ENCODE measurements around the gene NHERF1. TPM values are rescaled to one million over a fixed set of nuclear protein-coding genes. Genes with fewer than 3 reads are reported as not detected.

Gene NHERF1
- total and polyA plus RNA-seq, 2 of the 8 experiments (the other 6 are each of a cell fraction or from before 2014, with no cell fraction given): 92.9 to 99.2 TPM

GRCh38 chr17:74734256-74734655, 14.2 kb upstream of the NHERF1 start:
- Histone ChIP-seq H3K14ac (ENCODE audit: insufficient read length) (no peak overlapping the region), H3K4me3 (ENCODE audit: extremely low read depth in 1 of 4, insufficient read depth in 2 of 4, low read depth in 3 of 4, low read length in 4 of 4) (no peak overlapping the region), H3K56ac (replicated peaks; ENCODE audit: insufficient read length, low read depth, low read length) (no peak overlapping the region), H2AFZ (ENCODE audit: low read length) (no peak overlapping the region), H3K23me2 (ENCODE audit: low read depth, low read length) (peaks cover 20% of the 10 kb centered on the region; the same call in 1 of the 2 replicates), H2BK20ac (ENCODE audit: low read length) (peak overlapping the region; percentile 21; the same call in 1 of the 2 replicates), H4K8ac (ENCODE audit: extremely low read depth, insufficient read depth, low read length) (no peak overlapping the region), H3K27me3 (replicated peaks in 1 of 4; ENCODE audit: control insufficient read depth in 3 of 4, extremely low read depth in 1 of 4, insufficient read depth in 3 of 4, low read length in 3 of 4) (peaks cover 0 to 8% (median 2%) of the 10 kb centered on the region in 4 experiments; a peak in 4 of 7 replicates), H3K36me3 (ENCODE audit: control insufficient read depth in 2 of 4, insufficient read depth in 4 of 4, low read length in 3 of 4) (no peaks in the 10 kb centered on the region), H3K4me1 (replicated peaks in 1 of 4; ENCODE audit: control insufficient read depth in 3 of 4, insufficient read depth in 4 of 4, low read length in 3 of 4) (peaks cover 5 to 18% (median 9%) of the 10 kb centered on the region in 4 experiments), H3K9ac (replicated peaks in 1 of 4; ENCODE audit: extremely low read depth in 1 of 4, low read depth in 3 of 4, low read length in 3 of 4) (no peak overlapping the region), H4K20me1 (replicated peaks in 1 of 2; ENCODE audit: control insufficient read depth in 1 of 2, insufficient read depth in 2 of 2, low read length in 2 of 2) (peaks cover 0 to 7% of the 10 kb centered on the region in 2 experiments), H2BK5ac (ENCODE audit: low read depth, low read length) (no peak overlapping the region), H2AK5ac (ENCODE audit: low read depth, low read length) (no peak overlapping the region), H4K91ac (replicated peaks; ENCODE audit: insufficient read length, low read length) (no peak overlapping the region), H2BK12ac (ENCODE audit: low read depth, low read length) (no peak overlapping the region), H2BK15ac (ENCODE audit: low read length) (no peak overlapping the region), H3K9me3 (ENCODE audit: insufficient read depth in 2 of 2, low read depth in 1 of 2, low read length in 1 of 2) (no peaks in the 10 kb centered on the region), H3K23ac (ENCODE audit: insufficient read length) (no peak overlapping the region), H3K18ac (ENCODE audit: extremely low read depth, low read length) (no peak overlapping the region), H3K79me2 (ENCODE audit: control insufficient read depth in 1 of 2, insufficient read depth in 2 of 2, low read length in 2 of 2) (no peaks in the 10 kb centered on the region), H4K5ac (ENCODE audit: insufficient read length, low read depth, low read length) (no peak overlapping the region), H3K27ac (ENCODE audit: low read depth, low read length) (no peak overlapping the region), H3K79me1 (ENCODE audit: low read depth, low read length) (no peaks in the 10 kb centered on the region), H2BK120ac (replicated peaks; ENCODE audit: low read depth, low read length) (no peak overlapping the region), H3K4me2 (ENCODE audit: insufficient read depth in 1 of 2, low read depth in 2 of 2, low read length in 2 of 2) (no peak overlapping the region), H3K4ac (replicated peaks; ENCODE audit: insufficient read length, low read depth, low read length) (no peak overlapping the region)
- CTCF ChIA-PET (ENCODE audit: partially characterized antibody): interaction anchor here (4.9 to 5.6 kb wide), 2 partner anchors 11 to 76 kb away, joined by 50 to 81 read pairs; no protein-coding TSS in a partner anchor
- WGBS, 2 experiments (ENCODE audit: extremely low coverage in 1 of 2, insufficient coverage in 1 of 2, insufficient read length in 1 of 2, insufficient replicate concordance in 2 of 2, low coverage in 1 of 2, low lambda C conversion rate in 2 of 2, missing lambda C conversion rate in 1 of 2): 89% methylated on average over 3 of the region's 3 CpGs; no CpG with 5 or more reads in 1 of the 2 experiments
- TF ChIP-seq HDAC6 (IDR thresholded peaks at IDR 0.05; ENCODE audit: low read depth, low read length): no peak
- no peak for TF ChIP-seq TAF1 (IDR thresholded peaks at IDR 0.05; ENCODE audit: low read depth, low read length)
- TF ChIP-seq YY1 (IDR thresholded peaks at IDR 0.05; ENCODE audit: low read depth, low read length): no peak
- TF ChIP-seq HDAC2 (IDR thresholded peaks at IDR 0.05; ENCODE audit: borderline replicate concordance in 1 of 2, low read depth in 2 of 2, low read length in 2 of 2): no peak
- no peak for TF ChIP-seq CBX8 (IDR thresholded peaks at IDR 0.05; ENCODE audit: borderline replicate concordance, low read depth, low read length)
- TF ChIP-seq SUZ12 (IDR thresholded peaks at IDR 0.05; ENCODE audit: low read length): no peak
- no peak for DNase-seq (ENCODE audit: low read depth in 1 of 2, low spot score in 2 of 2)
- no peak for FAIRE-seq
- POLR2A ChIA-PET (ENCODE audit: partially characterized antibody): interaction anchor here (0.6 to 0.7 kb wide), 2 partner anchors 20 to 1821 kb away, joined by 3 read pairs; no protein-coding TSS in a partner anchor

Measured in H1 (cell line).